PC-3 (cell line): ENCODE results near the gene JPH4.

Experiments
- EZH2 ChIP-seq: fragments of 300-600 bp; sonication (generic); IDR thresholded peaks from one replicate; pipeline ENCODE4 v1.6.1; 2017; ENCODE audit warnings: antibody characterized with exemption, mild to moderate bottlenecking, low read length; ENCODE audit not compliant: unreplicated experiment
- EZH2phosphoT487 ChIP-seq: fragments of 300-600 bp; sonication (generic); IDR thresholded peaks from 2 replicates; pipeline ENCODE4 v1.6.1; 2018; ENCODE audit warnings: mild to moderate bottlenecking, antibody characterized with exemption, low read length, borderline replicate concordance
- TF ChIP-seq, protein P1 (sequence below): fragments of 300-600 bp; sonication (generic); conservative IDR thresholded peaks from 2 replicates; pipeline ENCODE4 v1.5.1; 2017; ENCODE audit warnings: antibody characterized with exemption, low read depth, mild to moderate bottlenecking, low read length

DNA sequence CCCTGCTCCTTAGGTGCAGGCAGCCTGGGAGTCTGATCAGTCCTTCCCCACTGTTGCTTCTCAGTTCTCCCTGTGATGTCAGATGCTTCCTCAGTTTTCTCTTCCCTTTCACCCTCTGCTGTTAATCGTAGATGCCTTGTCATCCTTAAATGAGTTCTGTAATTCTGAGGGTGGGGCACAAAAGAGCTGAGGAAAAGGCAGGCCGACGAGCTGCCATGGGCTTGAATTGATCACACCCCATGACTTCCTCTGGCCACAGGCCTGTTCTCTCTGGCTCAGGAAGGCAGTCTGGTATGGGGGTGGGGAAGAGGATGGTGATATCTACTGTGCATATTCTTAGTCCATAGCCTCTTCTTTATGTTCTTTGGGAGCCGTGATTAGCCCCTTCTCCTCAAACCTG lies 5.8 kb downstream of the JPH4 start:
- TF ChIP-seq, protein P1, sequence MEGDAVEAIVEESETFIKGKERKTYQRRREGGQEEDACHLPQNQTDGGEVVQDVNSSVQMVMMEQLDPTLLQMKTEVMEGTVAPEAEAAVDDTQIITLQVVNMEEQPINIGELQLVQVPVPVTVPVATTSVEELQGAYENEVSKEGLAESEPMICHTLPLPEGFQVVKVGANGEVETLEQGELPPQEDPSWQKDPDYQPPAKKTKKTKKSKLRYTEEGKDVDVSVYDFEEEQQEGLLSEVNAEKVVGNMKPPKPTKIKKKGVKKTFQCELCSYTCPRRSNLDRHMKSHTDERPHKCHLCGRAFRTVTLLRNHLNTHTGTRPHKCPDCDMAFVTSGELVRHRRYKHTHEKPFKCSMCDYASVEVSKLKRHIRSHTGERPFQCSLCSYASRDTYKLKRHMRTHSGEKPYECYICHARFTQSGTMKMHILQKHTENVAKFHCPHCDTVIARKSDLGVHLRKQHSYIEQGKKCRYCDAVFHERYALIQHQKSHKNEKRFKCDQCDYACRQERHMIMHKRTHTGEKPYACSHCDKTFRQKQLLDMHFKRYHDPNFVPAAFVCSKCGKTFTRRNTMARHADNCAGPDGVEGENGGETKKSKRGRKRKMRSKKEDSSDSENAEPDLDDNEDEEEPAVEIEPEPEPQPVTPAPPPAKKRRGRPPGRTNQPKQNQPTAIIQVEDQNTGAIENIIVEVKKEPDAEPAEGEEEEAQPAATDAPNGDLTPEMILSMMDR, result no peak
- TF ChIP-seq EZH2phosphoT487 (no peak), EZH2 (no peak)
